Prostate gland (tissue), 2 donors: ENCODE measurements around the gene CHRNA10.

Experiments
- CTCF ChIP-seq, 4 experiments: fragments of 200-600 bp in 2 of 4; fragments of 450-650 bp in 2 of 4; sonication (generic) in 2 of 4; IDR thresholded peaks; 1 replicate in 3 of 4; 2 replicates in 1 of 4; pipeline ENCODE4 v1.5.1; 2016 to 2019; ENCODE audit warnings: antibody characterized with exemption in 4 of 4, mild to moderate bottlenecking in 2 of 4, moderate library complexity in 2 of 4
- POLR2A ChIP-seq: fragments of 450-650 bp; IDR thresholded peaks from one replicate; pipeline ENCODE4 v1.6.1; 2016; ENCODE audit warnings: antibody characterized with exemption, mild to moderate bottlenecking
- POLR2AphosphoS5 ChIP-seq: sonication (generic); formaldehyde crosslinking; IDR thresholded peaks from one replicate; pipeline ENCODE4 v1.6.1; 2017; ENCODE audit warnings: antibody characterized with exemption

GRCh38 chr11:3623121-3623520 lies 48.1 kb downstream of the CHRNA10 start:
- no peak for TF ChIP-seq POLR2A
- TF ChIP-seq CTCF (IDR thresholded peaks at IDR 0.05): no peak
- no peak for TF ChIP-seq POLR2AphosphoS5
